ENCODE measurements around the gene CLCN4.

Gene CLCN4

GRCh38 chrX:10246297-10246696 is 89.5 kb downstream of the CLCN4 start:
- no peak for DNase-seq

GRCh38 chrX:10246846-10247245 is 90.1 kb downstream of the CLCN4 start:
- DNase-seq: no peak

- no peak for DNase-seq
These were observed 98.0 kb downstream of the CLCN4 start for GRCh38 chrX:10254739-10255138.

GRCh38 chrX:10259716-10260115 is 102.9 kb downstream of the CLCN4 start:
- DNase-seq: no peak

GRCh38 chrX:10265775-10266174 is 109.0 kb downstream of the CLCN4 start:
- no peak for DNase-seq

- no peak for DNase-seq
These were observed 121.9 kb downstream of the CLCN4 start for GRCh38 chrX:10278716-10279115.

DNA sequence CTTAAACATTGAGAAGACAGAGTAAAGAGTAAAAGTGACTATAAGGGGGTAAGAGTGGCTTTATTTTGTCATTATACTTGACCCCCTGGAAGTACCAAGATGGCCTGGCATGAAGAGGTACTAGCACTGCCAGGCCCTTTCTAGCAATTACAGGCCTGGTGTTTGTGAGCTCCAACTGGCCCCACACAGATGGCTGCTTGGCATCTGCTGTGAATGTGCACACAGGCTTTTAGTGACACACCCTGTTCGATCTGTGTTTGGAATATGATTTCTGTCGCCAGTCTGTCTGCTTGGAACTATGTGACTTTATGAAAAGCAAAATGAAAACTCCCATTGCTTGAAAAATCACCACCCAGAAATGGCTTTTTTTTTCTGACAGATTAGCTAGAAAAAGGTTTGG is 123.3 kb downstream of the CLCN4 start:
- DNase-seq: no peak

GRCh38 chrX:10282490-10282889 is 125.7 kb downstream of the CLCN4 start:
- no peak for DNase-seq

DNA sequence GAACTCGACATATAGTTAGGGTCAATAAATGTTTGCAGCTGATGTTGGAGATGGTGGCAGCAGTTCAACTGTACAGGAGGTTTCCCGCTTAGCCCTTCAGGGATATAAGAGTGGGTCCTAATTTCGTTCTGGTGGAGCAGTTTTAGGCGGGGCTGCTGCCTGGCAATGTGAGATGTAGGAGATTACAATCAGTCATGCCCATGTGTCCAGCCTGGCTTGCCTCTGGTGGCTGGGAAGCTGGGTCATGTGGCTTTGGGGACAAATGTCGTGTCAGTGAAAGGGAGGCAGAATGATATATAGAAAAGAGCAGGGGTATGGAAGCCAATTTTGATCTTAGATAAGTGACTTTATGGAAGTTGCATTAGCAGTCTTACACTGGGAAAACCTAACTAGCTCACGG is 129.4 kb downstream of the CLCN4 start:
- no peak for DNase-seq

All from CD4-positive, alpha-beta T cell treated with Interleukin-15 for 1 hour (primary cell).